Vagina (tissue), 2 donors: Measurements from ENCODE around the gene UCHL1. TPM values are rescaled to one million over a fixed set of nuclear protein-coding genes. Genes with fewer than 3 reads are reported as not detected.

Experiments
- DNase-seq, 2 donors: peaks; one replicate each; pipeline ENCODE4 v3.0.0-alpha.2; 2017; ENCODE audit errors: extremely low spot score in 2 of 2
- H3K27ac ChIP-seq: fragments of 200-600 bp; sonication (generic); one replicate; pipeline ENCODE4 v1.5.1; 2019
- H3K27me3 ChIP-seq: fragments of 200-600 bp; sonication (generic); one replicate; pipeline ENCODE4 v1.5.1; 2019
- H3K36me3 ChIP-seq, 2 donors: fragments of 200-600 bp; sonication (generic); one replicate each; pipeline ENCODE4 v1.5.1; 2017 to 2019
- H3K4me1 ChIP-seq: fragments of 200-600 bp; sonication (generic); one replicate; pipeline ENCODE4 v1.5.1; 2019
- H3K4me3 ChIP-seq, 2 donors: fragments of 200-600 bp; sonication (generic); 1 replicate in 1 of 2; 2 replicates in 1 of 2; pipeline ENCODE4 v1.5.1; 2016 to 2019
- H3K9me3 ChIP-seq: fragments of 200-600 bp; sonication (generic); one replicate; pipeline ENCODE4 v1.5.1; 2019
- CTCF ChIP-seq, 3 experiments: fragments of 450-650 bp in 2 of 3; fragments of 200-600 bp in 1 of 3; sonication (generic) in 1 of 3; IDR thresholded peaks; one replicate each; pipeline ENCODE4 v1.5.1; 2017 to 2019; ENCODE audit warnings: antibody characterized with exemption in 3 of 3, mild to moderate bottlenecking in 2 of 3, moderate library complexity in 2 of 3
- POLR2A ChIP-seq, 2 donors: fragments of 450-650 bp; IDR thresholded peaks; one replicate each; pipeline ENCODE4 v1.6.1; 2017; ENCODE audit warnings: antibody characterized with exemption in 2 of 2, mild to moderate bottlenecking in 2 of 2, moderate library complexity in 2 of 2
- POLR2AphosphoS5 ChIP-seq, 2 donors: sonication (generic); formaldehyde crosslinking; IDR thresholded peaks; one replicate each; pipeline ENCODE4 v1.9.0; 2017; ENCODE audit warnings: antibody characterized with exemption in 2 of 2, mild to moderate bottlenecking in 2 of 2, low read depth in 1 of 2; ENCODE audit not compliant: insufficient read depth in 1 of 2
- intact Hi-C: fragments of 100-400 bp; cut with DNase I; formaldehyde crosslinking; loops from one replicate; pipeline ENCODE4 v1.15.1; 2023
- total RNA-seq: library from RNA; depleted of rRNA; stranded (reverse); fragments of >200 nt; gene quantifications from one replicate; pipeline ENCODE4 v1.2.3, GENCODE V29; 2016

Gene UCHL1
- total RNA-seq, 1 donor from 2014 or later: 174 TPM

GRCh38 chr4:41260116-41260733 is 3.5 kb downstream of the UCHL1 start:
- intact Hi-C loops: no loop called here
- TF ChIP-seq CTCF (IDR thresholded peaks at IDR 0.05) (no peak), POLR2A (IDR thresholded peaks at IDR 0.05) (no peak), POLR2AphosphoS5 (IDR thresholded peaks at IDR 0.05; ENCODE audit: insufficient read depth in 1 of 2, low read depth in 1 of 2) (no peak)
- Histone ChIP-seq H3K9me3 (no peaks in the 10 kb centered on the region), H3K36me3 (peaks cover 0 to 15% of the 10 kb centered on the region in 2 donors), H3K4me1 (peaks cover 22% of the 10 kb centered on the region), H3K4me3 (no peak overlapping the region), H3K27me3 (no peaks in the 10 kb centered on the region), H3K27ac (no peak overlapping the region)
- DNase-seq: no peak

DNA sequence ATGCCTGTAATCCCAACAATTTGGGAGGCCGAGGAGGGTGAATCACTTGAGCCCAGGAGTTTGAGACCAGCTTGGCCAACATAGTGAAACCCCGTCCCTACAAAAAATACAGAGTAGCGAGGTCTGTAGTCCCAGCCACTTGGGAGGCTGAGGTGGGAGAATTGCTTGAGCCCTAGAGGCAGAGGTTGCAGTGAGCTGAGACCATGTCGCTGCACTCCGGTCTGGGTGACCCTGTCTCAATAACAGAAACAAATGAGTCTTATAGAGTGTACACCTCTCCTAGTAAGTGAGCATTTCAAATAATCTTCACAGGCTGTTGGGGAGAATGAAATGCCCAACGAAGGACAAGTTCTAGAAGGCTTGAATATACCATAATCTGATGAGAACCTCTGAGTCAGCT is 5.5 kb downstream of the UCHL1 start:
- intact Hi-C loops: no loop called here
- Histone ChIP-seq H3K27me3 (no peaks in the 10 kb centered on the region), H3K4me3 (no peak overlapping the region), H3K36me3 (peaks cover 0 to 15% of the 10 kb centered on the region in 2 donors), H3K4me1 (peaks cover 15% of the 10 kb centered on the region), H3K27ac (no peak overlapping the region), H3K9me3 (no peaks in the 10 kb centered on the region)
- no peak for DNase-seq
- TF ChIP-seq POLR2A (IDR thresholded peaks at IDR 0.05): no peak
- TF ChIP-seq POLR2AphosphoS5 (IDR thresholded peaks at IDR 0.05; ENCODE audit: insufficient read depth in 1 of 2, low read depth in 1 of 2): no peak
- no peak for TF ChIP-seq CTCF (IDR thresholded peaks at IDR 0.05)

DNA sequence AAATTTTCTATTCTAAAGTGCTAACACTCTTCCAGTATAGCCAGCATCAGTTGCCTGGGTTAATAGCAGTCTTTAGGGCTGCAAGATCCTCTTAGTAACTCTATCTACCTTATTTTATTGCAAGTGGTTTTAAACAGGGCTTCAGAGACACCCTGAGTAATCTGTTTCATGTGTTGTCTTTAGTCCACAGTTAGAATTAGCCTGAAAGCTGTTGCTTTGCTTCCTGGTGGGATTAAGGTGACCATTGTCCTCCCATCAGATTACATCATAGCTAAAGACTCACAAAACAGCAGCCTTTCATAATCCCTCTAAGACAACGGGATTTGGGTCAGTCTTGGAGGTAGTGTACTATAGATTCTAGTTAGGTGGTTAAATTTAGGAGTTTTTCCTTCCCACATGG is 7.5 kb downstream of the UCHL1 start:
- intact Hi-C loops: no loop called here
- no peak overlapping the region for H3K27ac ChIP-seq
- no peaks in the 10 kb centered on the region for H3K9me3 ChIP-seq
- H3K27me3 ChIP-seq: no peaks in the 10 kb centered on the region
- no peak for DNase-seq
- H3K36me3 ChIP-seq: peaks cover 0 to 15% of the 10 kb centered on the region in 2 donors
- no peak overlapping the region for H3K4me3 ChIP-seq
- TF ChIP-seq CTCF (IDR thresholded peaks at IDR 0.05): no peak
- no peak for TF ChIP-seq POLR2A (IDR thresholded peaks at IDR 0.05)
- no peak for TF ChIP-seq POLR2AphosphoS5 (IDR thresholded peaks at IDR 0.05; ENCODE audit: insufficient read depth in 1 of 2, low read depth in 1 of 2)
- H3K4me1 ChIP-seq: no peaks in the 10 kb centered on the region

DNA sequence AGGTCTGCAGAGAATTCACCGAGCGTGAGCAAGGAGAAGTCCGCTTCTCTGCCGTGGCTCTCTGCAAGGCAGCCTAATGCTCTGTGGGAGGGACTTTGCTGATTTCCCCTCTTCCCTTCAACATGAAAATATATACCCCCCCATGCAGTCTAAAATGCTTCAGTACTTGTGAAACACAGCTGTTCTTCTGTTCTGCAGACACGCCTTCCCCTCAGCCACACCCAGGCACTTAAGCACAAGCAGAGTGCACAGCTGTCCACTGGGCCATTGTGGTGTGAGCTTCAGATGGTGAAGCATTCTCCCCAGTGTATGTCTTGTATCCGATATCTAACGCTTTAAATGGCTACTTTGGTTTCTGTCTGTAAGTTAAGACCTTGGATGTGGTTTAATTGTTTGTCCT is 11.3 kb downstream of the UCHL1 start:
- H3K27me3 ChIP-seq: no peaks in the 10 kb centered on the region
- H3K27ac ChIP-seq: no peak overlapping the region
- H3K4me1 ChIP-seq: no peaks in the 10 kb centered on the region
- no peaks in the 10 kb centered on the region for H3K9me3 ChIP-seq
- no peak overlapping the region for H3K4me3 ChIP-seq
- intact Hi-C loops: no loop called here
- H3K36me3 ChIP-seq: peaks cover 0 to 9% of the 10 kb centered on the region in 2 donors
- no peak for DNase-seq
- no peak for TF ChIP-seq CTCF (IDR thresholded peaks at IDR 0.05)
- TF ChIP-seq POLR2A (IDR thresholded peaks at IDR 0.05): no peak
- TF ChIP-seq POLR2AphosphoS5 (IDR thresholded peaks at IDR 0.05; ENCODE audit: insufficient read depth in 1 of 2, low read depth in 1 of 2): no peak

DNA sequence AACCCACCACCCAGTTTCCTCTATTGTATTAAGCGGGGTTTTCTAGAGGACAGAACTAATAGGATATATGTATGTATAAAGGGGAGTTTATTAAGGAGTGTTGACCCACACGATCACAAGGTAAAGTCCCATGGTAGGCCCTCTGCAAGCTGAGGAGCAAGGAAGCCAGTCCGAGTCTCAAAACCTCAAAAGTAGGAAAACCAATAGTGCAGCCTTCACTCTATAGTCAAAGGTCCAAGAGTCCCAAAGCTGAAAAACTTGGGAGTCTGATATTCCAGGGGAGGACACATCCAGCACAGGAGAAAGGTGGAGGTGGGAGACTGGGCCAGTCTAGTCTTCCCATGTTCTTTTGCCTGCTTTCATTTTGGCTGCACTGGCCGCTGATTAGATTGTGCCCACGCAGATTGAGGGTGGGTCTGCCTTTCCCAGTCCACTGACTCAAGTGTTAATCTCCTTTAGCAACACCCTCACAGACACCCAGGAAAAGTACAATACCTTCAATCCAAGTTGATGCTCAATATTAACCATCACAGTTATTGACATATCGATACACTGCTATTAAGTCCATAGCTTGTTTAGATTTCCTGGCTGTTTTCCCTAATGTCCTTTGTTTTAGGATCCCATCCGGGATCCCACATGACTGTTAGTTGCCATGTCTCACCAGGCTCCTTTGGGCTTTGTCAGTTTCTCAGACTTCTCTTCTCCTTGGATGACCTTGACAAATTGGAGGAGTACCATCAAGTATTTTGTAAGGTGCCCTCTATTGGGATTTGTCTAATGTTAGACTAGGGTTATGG is 12.2 kb downstream of the UCHL1 start:
- TF ChIP-seq CTCF (IDR thresholded peaks at IDR 0.05) (no peak), POLR2A (IDR thresholded peaks at IDR 0.05) (no peak), POLR2AphosphoS5 (IDR thresholded peaks at IDR 0.05; ENCODE audit: insufficient read depth in 1 of 2, low read depth in 1 of 2) (no peak)
- intact Hi-C loops: no loop called here
- no peak overlapping the region for H3K27ac ChIP-seq

More for the DNA sequence above, 12.2 kb downstream of the UCHL1 start:
- Histone ChIP-seq H3K4me3 (no peak overlapping the region), H3K9me3 (no peaks in the 10 kb centered on the region), H3K4me1 (no peaks in the 10 kb centered on the region), H3K27me3 (no peaks in the 10 kb centered on the region), H3K36me3 (peaks cover 0 to 4% of the 10 kb centered on the region in 2 donors)
- no peak for DNase-seq
